NB4 (cell line): ENCODE measurements around the gene SMIM5.

Source experiments
- DNase-seq: peaks from one replicate; pipeline ENCODE4 v3.0.0; 2010; ENCODE audit warnings: low read depth
- H3K4me3 ChIP-seq: one replicate; pipeline ENCODE4 v1.5.1; 2011; ENCODE audit warnings: mild to moderate bottlenecking, low read depth, low read length, moderate library complexity
- MYC ChIP-seq: IDR thresholded peaks from 2 replicates; pipeline ENCODE4 v1.6.1; 2011; ENCODE audit warnings: low read depth, low read length
- POLR2A ChIP-seq: IDR thresholded peaks from 2 replicates; pipeline ENCODE4 v1.6.1; 2011; ENCODE audit warnings: mild to moderate bottlenecking; ENCODE audit not compliant: insufficient read length; ENCODE audit errors: extremely low read depth
- TF ChIP-seq, protein P1 (sequence below): IDR thresholded peaks from one replicate; pipeline ENCODE4 v1.5.1; 2012; ENCODE audit warnings: low read depth, low read length
- TF ChIP-seq, protein P2 (sequence below): IDR thresholded peaks from 2 replicates; pipeline ENCODE4 v1.6.1; 2011; ENCODE audit warnings: low read depth, low read length

Gene SMIM5

DNA sequence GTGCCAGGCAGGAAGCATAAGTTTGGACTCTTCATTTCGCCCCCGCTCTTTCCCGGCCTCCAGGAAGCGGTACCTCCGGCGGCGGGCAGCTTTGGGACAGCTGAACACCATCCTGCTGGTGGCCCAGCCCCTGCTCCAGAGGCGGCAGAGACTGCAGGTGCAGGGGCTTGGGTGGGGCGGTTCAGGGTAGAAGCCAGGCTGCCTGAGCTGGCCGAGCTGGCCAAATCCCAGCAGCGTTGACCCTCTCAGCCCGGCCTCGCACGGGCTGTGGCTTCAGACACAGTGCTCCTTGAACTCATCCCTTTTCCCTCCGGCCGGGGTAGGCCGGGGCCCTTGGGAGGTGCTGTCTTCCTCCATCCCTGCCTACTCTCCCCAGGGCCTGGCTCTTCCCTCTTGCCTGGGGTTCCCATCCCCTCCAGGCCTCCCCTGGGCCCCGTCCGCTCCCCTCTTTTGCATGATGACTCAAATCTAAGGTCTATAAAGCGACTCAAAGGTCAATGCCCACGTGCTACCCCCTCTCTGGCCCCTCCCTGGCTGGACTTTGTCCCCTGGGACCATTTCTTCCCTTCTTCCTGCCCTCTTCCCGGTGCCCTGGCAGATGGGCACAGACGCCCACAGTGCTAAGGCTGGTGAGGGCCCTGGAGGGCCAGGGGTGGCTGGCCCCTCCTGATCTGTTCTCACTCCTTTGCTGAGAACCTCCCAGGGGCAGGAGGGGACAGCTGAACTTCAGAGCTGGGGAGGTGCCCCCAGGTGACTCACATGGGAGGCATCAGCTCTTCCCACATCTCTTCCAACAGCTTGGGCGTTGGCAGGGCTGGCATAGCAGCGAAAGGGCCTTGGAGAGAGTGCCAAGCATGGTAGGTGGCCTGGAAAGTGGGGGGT is 22.9 kb upstream of the SMIM5 start:
- TF ChIP-seq POLR2A (no peak), MYC (no peak)
- TF ChIP-seq, protein P1, sequence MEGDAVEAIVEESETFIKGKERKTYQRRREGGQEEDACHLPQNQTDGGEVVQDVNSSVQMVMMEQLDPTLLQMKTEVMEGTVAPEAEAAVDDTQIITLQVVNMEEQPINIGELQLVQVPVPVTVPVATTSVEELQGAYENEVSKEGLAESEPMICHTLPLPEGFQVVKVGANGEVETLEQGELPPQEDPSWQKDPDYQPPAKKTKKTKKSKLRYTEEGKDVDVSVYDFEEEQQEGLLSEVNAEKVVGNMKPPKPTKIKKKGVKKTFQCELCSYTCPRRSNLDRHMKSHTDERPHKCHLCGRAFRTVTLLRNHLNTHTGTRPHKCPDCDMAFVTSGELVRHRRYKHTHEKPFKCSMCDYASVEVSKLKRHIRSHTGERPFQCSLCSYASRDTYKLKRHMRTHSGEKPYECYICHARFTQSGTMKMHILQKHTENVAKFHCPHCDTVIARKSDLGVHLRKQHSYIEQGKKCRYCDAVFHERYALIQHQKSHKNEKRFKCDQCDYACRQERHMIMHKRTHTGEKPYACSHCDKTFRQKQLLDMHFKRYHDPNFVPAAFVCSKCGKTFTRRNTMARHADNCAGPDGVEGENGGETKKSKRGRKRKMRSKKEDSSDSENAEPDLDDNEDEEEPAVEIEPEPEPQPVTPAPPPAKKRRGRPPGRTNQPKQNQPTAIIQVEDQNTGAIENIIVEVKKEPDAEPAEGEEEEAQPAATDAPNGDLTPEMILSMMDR: no peak

DNA sequence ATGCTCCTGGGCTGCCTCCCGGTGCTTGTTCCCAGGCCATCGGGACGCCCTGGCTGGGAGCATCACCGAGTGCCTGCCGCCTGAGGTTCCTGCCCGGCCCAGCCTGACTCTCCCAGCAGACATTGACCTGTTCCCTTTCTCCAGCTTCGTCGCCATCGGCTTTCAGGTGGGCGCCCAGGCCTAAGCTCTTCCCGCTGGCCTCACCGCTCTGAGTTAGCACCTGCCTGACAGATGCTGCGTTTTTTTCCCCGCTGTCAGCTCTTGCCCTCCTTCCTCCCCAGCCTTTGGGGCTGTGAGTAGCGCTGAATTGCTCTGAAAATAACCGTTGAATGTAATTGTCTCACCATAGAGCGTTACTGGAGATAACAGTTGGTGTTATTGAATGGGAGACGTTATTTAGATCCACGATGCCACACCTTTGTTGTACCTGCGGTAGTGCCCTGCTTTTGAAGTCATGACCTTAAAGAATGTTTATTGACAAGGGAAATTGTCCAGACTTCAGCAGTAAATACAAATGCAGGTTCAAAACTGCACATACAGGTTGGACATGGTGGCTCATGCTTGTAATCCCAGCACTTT is 21.3 kb upstream of the SMIM5 start:
- H3K4me3 ChIP-seq: no peak overlapping the region
- DNase-seq: no peak
- TF ChIP-seq, protein P1: no peak
- no peak for TF ChIP-seq POLR2A
- no peak for TF ChIP-seq MYC
- TF ChIP-seq, protein P2, sequence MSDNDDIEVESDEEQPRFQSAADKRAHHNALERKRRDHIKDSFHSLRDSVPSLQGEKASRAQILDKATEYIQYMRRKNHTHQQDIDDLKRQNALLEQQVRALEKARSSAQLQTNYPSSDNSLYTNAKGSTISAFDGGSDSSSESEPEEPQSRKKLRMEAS: no peak

More for the DNA sequence above, 22.9 kb upstream of the SMIM5 start:
- no peak overlapping the region for H3K4me3 ChIP-seq
- DNase-seq: no peak

DNA sequence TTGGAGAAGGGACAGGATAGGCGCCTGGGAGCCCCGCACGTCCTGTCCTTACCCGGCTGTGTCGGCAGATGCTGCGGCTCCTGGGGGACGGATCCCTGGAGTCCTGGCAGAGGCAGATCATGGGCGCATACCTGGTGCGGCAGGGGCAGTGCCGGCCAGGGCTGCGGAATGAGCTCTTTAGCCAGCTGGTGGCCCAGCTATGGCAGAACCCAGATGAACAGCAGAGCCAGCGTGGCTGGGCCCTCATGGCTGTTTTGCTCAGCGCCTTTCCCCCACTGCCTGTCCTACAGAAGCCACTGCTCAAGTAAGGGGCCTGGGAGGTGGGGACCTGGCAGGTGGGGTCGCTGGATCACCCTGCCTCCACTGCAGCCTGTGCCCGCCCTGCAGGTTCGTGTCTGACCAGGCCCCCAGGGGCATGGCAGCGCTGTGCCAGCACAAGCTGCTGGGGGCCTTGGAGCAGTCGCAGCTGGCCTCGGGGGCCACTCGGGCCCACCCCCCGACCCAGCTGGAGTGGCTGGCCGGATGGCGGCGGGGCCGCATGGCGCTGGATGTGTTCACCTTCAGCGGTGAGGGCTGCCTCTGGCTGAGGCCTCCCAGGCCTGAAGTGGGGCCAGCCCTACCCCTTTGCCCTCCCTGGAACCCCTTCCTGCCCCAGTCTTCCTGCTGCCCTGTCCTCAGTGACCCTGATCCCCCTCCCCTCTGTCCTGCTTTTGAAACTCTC is 20.2 kb upstream of the SMIM5 start:
- no peak overlapping the region for H3K4me3 ChIP-seq
- TF ChIP-seq POLR2A: no peak
- TF ChIP-seq, protein P2: no peak
- TF ChIP-seq, protein P1: no peak
- no peak for TF ChIP-seq MYC
- DNase-seq: no peak

DNA sequence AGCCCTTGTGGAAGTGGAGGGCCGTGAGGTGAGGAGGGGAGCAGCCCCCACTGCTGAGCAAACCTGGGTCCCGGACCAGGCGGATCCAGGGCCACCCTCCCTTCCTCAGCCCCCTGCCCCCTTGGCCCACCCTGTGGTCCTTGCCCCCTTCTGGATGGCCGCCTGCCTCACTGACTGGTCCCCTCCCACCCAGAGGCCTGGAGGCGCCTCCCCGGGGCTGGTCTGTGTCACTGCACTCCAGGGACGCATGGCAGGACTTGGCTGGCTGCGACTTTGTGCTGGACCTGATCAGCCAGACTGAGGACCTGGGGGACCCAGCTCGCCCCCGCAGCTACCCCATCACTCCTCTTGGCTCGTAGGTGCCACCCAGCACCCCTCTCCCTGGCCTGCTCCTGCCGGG is 19.2 kb upstream of the SMIM5 start:
- TF ChIP-seq, protein P1: peak; percentile 11
- TF ChIP-seq MYC: no peak
- no peak for TF ChIP-seq POLR2A
- TF ChIP-seq, protein P2: no peak
- no peak for DNase-seq
- no peak overlapping the region for H3K4me3 ChIP-seq

DNA sequence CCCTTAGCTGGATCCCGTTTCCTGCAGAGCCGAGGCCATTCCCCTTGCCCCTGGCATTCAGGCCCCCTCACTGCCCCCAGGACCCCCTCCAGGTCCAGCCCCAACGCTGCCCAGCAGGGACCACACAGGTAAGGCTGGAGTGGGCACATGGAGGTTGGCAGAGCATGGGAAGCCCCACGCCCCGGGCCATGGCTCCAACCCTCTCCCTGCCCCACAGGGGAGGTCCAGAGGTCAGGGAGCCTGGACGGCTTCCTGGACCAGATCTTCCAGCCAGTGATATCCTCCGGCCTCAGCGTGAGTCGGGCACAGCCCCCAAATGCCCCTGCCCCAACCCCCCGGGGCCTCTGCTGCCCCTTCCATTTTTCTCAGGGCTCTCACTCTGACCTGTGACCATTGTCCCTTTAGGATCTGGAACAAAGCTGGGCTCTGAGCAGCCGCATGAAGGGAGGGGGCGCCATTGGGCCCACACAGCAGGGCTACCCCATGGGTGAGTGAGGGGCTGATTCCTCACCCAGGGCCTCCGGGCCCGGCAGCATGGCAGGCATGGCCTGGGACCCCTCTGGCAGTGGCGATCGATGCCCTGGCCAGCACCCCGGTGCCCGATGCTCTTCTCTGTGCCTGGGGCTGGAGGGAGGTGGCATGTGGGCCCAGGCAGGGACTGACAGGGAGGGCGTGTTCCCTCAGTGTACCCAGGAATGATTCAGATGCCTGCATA is 18.5 kb upstream of the SMIM5 start:
- no peak overlapping the region for H3K4me3 ChIP-seq
- TF ChIP-seq, protein P2: no peak
- TF ChIP-seq MYC (no peak), POLR2A (no peak)
- TF ChIP-seq, protein P1: no peak

More for the DNA sequence above, 18.5 kb upstream of the SMIM5 start:
- DNase-seq: no peak
